Stimulated activated naive CD8-positive, alpha-beta T cell treated with anti-CD3 and anti-CD28 coated beads, Interleukin-15, Interleukin-2, amounts not matched to agents 100 U/mL and 50 U/mL, for 24 hours (primary cell): ENCODE measurements around the gene CCDC73.
"Not testable (repeated sequence)": the region's sequence is repeated elsewhere in the genome, so short reads cannot be mapped to it uniquely, and the experiment has no call there.

Source experiments
- ATAC-seq: fragments of 150-1000 bp; cut with Tn5 transposase; one replicate; pipeline ENCODE4 v1.10.0; 2021
- DNase-seq: peaks from one replicate; pipeline ENCODE4 v3.0.0; 2021

Gene CCDC73

DNA sequence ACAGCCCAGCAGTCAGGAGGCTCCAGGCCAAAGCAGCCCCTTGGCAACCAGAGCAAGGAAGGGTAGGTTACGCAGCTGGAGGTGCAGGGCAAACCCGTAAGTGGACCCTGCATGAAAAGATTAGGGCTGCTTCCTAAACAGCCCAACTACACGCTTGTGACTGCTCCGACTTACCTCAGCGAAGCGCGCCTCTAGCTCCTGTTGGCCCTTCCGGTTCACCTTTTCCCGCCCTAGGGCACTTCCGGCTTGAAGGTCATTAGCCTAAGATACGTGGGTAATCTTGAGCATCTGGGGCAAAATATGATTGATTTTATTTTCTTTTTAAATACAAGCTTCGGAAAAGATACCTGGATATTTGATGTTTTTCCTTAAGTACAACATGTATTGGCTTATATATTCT is at the start of gene CCDC73:
CCDC73 (minus strand) TSS at position 224 of the 400 bp plus-strand sequence. CDS start 34,419 bp downstream, outside the sequence.
- ATAC-seq = no peak
- no peak for DNase-seq

DNA sequence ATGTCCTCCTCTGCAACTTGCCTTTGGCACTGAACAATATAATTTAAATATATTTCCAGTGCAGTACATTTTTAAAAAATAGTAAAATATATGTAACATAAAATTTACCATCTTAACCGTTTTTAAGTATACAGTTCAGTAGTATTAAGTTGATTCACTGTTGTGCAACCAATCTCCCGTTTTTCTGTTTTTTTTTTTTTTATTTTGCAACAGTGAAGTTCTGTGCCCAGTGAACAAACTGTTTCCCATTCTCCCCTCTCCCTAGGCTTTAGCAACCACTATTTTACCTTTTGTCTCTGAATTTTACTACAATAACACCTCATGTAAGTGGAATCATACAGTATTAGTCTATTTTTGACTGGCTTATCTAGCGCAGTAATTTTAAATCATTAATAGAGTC is 49.1 kb upstream of the CCDC73 start:
- no peak for ATAC-seq
- DNase-seq = no peak

DNA sequence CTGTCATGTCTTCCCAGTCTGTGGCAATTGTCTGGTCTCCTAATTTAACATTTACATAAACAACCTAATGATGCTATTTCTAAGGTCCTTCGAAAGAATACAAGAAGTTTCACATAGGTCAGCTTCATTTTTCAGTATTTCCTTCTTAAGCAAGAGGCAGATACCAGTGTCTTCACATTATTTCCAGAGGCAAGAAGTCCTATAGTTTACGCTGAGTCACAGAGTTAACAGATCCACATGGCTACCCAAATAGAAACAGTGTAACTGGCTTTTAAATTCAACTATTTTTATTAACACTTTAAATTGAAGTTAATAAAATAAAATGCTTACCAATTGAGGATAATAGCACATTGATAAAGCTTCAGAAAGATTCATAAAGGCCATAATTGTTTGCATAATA is 46.1 kb upstream of the CCDC73 start:
- no peak for ATAC-seq
- no peak for DNase-seq

DNA sequence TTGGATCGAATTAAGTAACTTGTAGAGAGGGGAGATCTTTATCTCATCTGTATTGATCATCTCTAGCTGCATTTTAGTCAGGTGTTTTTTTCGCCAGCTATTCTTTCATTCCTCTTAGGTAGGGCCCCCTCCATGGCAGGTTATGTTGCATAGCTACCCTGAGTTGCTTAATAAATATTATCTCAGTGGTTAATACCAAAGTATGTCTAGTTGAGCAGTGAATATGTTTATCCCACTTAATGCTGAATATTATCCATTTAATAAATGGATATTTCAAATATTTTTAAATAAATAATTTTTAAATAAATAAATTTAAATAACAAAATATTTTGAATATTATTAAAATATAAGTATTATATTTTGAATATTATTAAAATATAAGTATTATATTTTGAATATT is 44.8 kb upstream of the CCDC73 start:
- no peak for ATAC-seq

DNA sequence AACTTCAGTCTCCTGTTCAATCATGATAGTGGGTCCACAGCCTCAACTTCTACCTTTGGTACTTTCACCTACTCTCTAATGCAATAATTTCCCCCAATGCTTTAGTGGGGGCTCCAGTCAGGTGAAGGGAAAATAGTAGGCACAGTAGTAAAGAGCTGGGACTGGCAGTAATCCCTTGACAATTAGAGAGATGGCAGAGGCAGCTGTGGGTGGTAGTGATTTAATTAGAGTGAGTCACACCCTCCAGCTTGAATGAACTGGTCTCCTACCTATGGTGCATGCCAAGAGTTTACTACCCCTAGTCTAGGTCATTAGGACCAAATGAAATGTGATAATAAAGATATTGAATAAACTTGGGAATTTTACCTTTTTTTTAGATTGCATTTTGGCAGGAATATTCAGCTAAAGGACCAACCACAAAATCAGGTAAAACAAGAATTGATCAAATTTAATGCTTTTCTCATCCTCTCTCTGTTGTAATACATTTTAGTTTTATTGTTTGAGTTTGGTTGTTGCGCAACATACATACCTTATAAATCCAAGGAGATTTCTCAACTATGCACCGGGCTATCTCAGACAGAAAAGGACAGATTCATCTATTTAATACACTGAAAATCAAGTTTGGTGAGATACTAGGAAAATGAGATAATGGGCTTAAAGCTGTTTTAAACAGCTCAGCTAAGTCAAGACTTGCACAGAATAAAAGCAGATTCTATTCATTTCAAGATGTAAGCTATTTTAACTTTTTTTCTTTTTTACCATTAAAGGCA is 44.2 kb upstream of the CCDC73 start:
- DNase-seq (no peak), ATAC-seq (no peak)

More for the DNA sequence above, 44.8 kb upstream of the CCDC73 start:
- DNase-seq = no peak

DNA sequence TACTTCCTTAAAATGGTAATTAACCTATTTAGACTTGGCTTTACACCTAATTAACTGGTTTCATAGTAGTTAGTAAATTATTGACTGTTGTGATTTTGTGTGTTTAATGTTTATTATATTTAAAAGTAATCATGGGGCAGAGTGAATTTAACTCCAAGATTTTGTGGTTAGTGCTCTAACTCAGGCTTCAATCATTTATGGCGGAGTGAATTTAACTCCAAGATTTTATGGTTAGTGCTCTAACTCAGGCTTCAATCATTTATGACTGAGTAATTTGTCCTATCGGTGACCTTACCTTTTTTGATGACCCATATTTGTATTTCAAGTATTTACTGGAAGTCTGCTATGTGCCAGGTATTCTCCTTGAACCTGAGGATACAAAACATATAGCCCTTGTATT is 42.5 kb upstream of the CCDC73 start:
- DNase-seq (no peak), ATAC-seq (no peak)

DNA sequence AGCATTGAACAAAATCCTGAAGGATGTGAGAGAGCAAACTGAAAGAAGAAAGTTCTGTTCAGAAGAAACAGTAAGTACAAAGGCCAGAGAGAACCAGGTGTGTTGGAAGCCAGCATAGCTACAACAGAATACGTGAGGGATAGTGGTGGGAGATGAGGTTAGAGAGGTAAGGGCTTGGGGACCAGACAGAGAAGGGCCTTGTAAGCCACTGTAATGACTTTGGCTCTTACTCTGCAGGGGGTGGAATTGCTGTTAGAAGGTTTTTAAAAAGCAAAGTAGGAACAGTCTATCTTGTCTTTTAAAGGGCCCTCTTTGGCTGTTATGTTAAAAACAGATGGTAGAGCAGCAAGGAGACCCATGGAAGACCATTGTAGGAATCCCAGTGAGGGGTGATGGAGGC is 39.5 kb upstream of the CCDC73 start:
- DNase-seq (no peak), ATAC-seq (no peak)

DNA sequence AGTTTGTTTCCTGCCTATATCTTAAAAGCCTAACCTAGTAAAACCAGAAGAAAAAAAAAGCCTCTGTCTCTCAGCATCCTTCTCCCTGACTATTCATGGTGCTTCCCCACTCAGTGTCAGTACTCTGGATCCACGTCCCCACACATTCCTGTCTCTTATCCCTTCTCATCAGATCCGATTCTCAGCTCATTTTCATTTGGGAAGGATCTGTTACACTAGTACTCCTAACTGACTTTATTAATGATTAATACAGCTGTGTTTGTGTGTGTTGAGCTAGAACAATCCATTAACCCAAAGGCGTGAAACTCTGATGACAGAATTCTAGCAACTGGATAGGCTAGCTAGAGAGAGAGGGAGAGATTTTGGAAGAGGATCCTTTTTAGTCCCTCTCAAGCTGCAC is 36.8 kb upstream of the CCDC73 start:
- DNase-seq = no peak
- no peak for ATAC-seq

DNA sequence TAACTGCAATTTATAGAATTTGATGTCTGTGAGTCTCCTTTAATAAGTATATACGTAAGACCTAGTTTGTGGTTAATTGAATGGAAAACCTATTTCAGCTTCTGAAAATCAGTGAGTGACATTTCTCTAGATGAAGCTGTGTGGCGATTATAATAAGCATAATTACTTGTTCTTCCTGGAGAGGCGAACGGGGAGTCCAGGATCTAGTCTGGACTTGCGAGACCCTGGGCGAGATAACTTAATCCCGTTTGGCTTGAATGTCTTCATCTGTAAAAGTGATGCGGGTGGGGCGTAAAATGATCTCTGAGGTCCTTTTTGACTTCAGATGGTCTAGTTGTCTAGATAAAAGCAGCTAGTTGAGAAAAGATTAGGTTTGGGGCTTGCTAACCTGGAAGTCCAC is 36.3 kb upstream of the CCDC73 start:
- no peak for ATAC-seq

DNA sequence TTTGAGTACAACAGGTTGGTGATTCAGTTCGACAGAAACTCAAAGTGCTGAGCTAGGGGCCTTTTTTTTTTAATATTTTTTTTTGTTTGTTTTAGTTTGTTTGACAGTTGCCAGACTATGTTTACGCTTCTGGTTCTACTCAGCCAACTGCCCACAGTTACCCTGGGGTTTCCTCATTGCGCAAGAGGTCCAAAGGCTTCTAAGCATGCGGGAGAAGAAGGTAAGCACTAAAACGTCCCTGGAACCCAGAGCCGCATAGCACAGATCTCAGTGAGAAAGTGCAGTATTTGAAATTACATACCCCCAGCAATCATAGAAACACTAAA is 35.9 kb upstream of the CCDC73 start:
- DNase-seq (no peak), ATAC-seq (no peak)

More for the DNA sequence above, 36.3 kb upstream of the CCDC73 start:
- DNase-seq = no peak

DNA sequence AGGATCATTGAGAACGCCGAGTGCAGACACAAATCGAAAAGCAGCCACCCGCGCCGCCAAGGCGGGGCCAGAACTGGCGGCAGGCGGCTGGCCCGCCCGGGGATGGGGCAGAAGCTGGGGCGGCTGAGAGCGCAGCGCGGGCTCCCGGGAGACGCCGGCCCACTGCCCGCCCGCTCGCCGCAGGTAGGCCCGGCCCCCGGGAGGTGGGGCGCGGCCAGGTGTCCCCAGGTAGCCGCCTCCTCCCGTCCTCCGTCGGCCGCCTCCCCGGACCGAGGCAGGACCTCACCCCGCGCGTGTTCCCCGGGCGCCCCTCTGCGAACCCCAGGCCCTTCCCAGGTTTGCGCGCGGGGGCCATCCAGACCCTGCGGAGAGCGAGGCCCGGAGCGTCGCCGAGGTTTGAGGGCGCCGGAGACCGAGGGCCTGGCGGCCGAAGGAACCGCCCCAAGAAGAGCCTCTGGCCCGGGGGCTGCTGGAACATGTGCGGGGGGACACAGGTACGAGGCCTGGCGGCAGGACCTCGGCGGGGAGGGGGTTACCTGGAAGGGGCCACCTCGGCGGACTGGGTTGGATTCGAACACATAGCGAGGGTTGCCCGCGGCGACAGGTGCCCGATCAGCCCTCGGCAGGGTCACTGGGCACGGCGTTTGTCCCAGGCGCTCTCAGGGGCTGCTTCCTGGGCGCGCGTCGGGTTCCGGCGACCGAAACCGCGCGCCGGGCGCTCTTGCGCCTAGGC is 35.4 kb upstream of the CCDC73 start, which contains the start of gene PRRG4:
PRRG4 (plus strand) TSS at position 248 of the 733 bp plus-strand sequence. CDS start 603 bp downstream, outside the sequence.
- ATAC-seq = peak; percentile 86
- peak; percentile 63 for DNase-seq

DNA sequence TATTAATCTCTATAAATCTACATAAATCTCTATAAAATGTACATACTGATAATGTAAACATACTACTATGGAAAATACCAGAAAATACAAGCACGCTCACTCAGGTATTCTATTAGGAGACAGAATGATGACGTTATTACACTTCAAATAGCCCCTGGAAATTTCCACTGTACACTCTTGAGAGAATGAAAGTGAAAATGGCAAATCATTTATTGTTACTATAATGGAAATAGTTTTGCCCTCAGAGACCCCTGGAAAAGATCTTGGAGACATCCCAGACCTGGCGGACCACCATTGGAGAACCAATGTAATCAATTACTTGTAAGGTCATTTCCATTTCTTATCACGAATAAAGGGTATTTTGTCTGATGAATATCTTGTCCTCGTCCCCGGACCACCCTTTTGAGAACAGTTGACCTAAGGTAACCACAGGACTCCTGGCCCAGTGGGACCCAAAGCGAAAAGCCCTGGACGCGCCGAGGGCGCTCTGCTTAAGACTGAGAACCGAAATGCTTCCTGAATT is 34.8 kb upstream of the CCDC73 start:
- DNase-seq (no peak), ATAC-seq (peak; percentile 17)

DNA sequence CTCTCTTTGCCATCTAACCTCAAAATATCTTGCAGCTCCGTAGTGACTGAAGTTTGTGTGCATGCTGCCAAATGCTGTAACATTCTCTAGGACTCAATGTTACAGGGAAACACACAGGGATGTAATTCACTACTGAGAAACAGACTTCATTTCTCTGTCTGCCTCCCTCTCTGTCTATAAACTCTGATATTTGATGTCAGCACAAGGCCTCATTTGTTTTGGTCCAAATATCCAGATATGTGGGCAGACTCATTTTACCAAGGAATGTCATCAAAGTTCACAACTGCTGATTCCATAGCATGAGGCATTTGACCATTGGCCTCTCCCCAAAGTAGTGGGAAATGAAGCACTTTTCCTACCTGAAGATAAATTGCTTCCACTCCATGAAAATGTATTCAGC is 32.8 kb upstream of the CCDC73 start:
- ATAC-seq (no peak), DNase-seq (no peak)

DNA sequence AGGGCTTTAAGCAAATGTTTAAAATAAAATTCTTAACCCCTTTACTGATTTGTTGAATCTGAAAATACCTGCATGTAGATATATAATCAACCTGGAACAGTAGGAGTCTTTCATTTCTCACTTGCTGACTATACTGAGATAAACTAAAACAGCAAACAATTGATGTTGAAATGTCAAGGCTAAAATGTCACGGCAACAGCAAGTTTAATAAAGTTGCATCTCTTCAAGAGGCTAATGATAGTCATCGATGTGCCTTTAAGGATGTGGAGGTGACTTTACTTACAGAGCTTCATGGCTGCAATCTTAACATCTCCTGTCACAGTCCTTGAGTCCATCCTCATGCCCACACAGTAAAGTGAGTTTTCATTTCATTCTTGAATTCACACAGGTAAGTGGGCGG is 31.7 kb upstream of the CCDC73 start:
- ATAC-seq (no peak), DNase-seq (no peak)

DNA sequence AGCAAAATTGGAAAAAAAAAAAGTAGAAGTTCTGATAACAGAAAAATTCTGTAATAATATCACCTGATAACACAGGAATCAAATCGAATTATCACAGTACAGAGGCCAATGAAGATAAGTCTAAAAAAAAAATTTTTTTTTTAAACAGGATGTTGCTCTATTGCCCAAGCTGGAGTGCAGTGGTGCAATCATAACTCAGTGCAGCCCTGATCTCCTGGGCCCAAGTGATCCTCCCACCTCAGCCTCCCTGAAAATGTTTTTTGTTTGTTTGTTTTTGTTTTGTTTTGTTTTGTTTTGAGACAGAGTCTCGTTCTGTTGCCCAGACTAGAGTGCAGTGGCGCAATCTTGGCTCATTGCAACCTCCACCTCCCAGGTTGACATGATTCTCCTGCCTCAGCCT is 29.2 kb upstream of the CCDC73 start:
- ATAC-seq, DNase-seq: not testable (repeated sequence)

DNA sequence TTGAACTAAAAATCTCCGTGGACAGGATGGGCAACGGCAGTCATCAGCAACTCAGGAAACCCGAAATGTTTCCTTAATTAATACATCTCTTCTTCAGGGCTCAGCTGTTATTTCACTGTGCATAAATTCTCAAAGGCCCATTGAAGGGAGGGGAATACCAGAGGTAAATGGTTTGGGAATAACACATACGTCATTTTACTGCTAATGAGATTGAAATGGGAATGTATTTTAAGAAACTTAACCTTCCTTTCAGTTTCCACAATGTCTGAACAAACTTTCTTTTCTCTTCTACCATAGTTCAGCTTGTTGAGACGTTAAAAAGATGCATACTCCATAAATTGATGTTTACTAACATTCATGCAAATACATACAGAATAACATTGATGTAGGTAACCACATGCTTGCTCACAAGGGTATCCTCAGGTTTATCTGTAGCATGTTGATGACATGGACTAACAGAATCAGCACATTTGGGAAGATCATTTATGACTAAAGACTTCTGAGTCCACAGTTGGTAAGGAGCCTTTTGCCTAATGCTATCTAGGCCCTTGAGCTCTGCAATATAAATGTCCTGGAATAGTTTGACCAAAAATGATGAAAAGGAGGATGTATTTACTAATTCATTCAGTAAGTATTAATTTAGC is 27.6 kb upstream of the CCDC73 start:
- DNase-seq (no peak), ATAC-seq (no peak)

DNA sequence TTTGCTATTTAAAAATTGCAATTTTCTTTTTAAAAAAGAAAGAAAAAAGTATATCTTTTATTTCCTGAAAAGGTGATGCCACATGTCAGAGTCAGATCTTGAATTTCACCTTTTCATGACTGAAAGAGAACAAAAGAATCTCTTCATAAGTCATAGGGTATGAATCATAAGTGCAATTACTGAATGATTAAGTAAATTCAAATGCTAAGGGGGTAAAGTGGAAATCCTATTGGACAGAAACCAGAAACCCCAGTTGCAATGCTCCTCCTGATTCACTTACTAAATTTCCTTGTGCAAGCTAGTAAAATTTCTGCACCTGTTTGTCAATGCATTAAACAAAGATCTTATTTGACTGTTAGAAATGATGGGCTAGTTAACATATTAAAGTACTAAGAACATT is 27.1 kb upstream of the CCDC73 start:
- ATAC-seq (peak; percentile 70), DNase-seq (no peak)

DNA sequence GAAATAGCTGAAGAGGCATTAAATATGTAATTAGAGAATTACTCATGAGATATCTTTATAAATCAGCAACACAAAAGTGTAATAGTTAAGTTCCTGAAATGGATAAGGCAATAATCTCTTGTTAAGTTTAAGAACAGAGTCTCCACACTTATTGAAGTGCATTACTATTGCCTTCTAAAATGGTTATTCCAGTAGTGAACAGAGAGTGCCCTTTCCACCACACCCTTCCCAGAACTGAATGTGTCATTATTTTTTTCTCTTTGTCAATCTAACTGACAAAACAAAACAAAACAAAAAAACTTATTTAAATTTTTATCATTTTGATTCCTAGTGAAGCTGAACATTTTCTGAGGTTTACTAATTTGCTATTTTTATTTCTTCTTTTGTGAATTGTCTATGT is 26.0 kb upstream of the CCDC73 start:
- ATAC-seq (no peak), DNase-seq (no peak)

DNA sequence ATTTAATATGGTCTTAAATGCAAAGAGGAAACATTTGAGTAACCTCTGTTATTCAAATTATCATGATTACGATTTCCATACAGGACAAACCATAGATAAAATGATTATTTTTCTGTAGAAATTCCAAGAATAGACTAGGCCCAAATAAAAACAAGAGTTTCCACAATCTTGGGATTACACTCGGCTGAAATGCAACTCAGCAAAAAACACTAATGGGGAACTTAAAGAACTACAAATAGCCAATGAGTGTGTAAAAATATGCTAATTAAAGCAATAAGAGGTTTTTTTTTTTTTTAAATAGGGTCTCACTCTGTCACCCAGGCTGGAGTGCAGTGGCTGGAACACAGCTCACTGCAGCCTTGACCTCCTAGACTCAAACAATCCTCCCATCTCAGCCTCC is 24.7 kb upstream of the CCDC73 start:
- DNase-seq (no peak), ATAC-seq (no peak)

DNA sequence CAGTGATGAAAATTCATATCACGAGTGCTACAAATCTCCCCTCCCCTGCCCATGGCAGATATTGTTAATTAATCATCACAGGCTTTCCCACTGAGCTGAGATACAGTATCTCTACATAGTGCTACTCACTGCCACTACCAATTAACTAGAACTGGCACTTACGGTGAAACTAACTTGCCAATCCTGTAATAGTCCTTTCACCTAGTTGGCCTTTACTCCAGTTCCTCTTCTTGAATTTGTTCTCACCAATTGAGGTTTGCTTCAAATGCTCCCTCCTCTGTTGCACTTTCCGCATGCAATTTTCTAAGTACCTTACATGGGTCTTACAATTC is 23.4 kb upstream of the CCDC73 start:
- DNase-seq (no peak), ATAC-seq (no peak)

DNA sequence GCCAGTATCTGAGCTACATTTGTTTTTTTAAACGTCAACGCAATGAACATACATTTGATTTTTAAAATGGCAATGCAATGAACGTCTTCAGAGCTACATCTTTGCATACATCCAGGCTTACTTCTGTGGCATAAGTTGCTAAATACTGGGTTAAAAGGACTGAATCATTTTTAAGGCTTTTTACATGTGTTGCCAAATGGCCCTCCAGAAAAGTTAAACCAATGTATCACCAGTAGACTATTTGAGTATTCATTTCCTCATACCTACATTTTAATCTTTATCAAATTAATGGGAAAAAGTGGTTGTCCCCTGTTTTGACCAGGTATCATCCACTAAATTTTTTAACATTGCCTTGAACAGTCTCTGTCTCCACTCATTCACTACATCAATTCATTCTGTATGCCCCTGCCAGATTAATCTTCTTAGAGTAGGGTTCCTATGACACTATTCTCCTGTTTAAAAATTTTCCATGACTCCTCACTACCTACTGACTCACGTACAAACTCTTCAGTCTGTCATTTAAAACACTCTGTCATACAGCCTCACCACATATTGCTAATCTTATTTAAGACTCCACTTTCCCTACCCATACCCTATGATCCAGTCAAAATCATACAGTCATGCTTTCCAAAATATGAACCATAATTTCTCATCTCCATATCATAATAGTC is 22.9 kb upstream of the CCDC73 start:
- ATAC-seq (peak; percentile 85), DNase-seq (no peak)

DNA sequence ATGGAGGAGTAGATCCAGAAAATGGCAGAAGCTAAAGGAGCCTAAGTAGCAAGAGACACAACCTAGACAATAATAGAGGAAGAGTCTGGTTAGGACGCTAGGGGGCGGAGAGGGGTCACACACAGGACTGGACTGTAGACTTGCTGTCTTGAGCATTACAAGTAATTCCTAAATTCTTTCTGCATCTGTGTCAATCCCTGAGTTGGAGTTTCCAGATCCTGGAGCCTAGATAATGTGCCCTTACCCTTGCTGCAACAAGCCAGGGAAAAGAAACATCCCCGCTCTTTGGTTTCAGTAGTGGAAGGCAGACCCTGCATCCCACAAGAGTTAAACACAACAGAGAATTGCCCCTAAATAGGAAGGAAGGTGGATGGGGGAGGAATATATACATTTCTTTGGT is 14.9 kb upstream of the CCDC73 start:
- DNase-seq = peak; percentile 73
- peak; percentile 85 for ATAC-seq

DNA sequence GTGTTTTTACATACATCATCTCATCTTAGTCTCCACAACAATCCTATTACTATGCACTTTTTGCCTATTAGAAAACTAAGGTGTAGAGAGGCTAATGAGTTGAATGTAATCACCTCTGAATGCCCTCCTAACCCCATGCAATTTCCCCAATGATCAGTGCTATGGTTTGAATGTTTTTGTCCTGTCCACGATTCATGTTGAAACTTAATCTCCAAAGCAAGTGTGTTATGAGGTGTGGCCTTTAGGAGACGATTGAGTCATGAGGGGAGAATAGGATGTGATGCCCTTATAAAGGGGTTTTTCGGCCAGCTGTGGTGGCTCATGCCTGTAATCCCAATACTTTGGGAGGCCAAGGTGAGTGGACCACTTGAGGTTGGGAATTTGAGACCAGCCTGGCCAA is 2.0 kb upstream of the CCDC73 start:
- no peak for ATAC-seq

More for the DNA sequence above, 2.0 kb upstream of the CCDC73 start:
- no peak for DNase-seq
